Upper lobe of right lung (tissue), 1 donor: ENCODE measurements around the gene PTCSC3. TPM values are rescaled to one million over a fixed set of nuclear protein-coding genes. Genes with fewer than 3 reads are reported as not detected.

Source experiments
- ATAC-seq: fragments of 200-7000 bp; cut with Tn5 transposase; one replicate; pipeline ENCODE4 v1.9.1; 2020; ENCODE audit warnings: mild to moderate bottlenecking, moderate library complexity
- DNase-seq: peaks from one replicate; pipeline ENCODE4 v3.0.0-alpha.2; 2020
- H3K27ac ChIP-seq: fragments of 200-600 bp; one replicate; pipeline ENCODE4 v1.8.0; 2022
- H3K27me3 ChIP-seq: fragments of 200-600 bp; one replicate; pipeline ENCODE4 v1.8.0; 2022; ENCODE audit warnings: mild to moderate bottlenecking
- H3K36me3 ChIP-seq: fragments of 200-600 bp; one replicate; pipeline ENCODE4 v1.8.0; 2022
- H3K4me1 ChIP-seq: fragments of 200-600 bp; one replicate; pipeline ENCODE4 v1.8.0; 2022
- H3K4me3 ChIP-seq: fragments of 200-600 bp; one replicate; pipeline ENCODE4 v1.8.0; 2022; ENCODE audit warnings: mild to moderate bottlenecking
- H3K9me3 ChIP-seq: fragments of 200-600 bp; one replicate; pipeline ENCODE4 v1.8.0; 2022
- intact Hi-C: fragments of 100-400 bp; cut with DNase I; formaldehyde crosslinking; loops from one replicate; pipeline ENCODE4 v1.11.0; 2022
- long read RNA-seq: library from polyadenylated mRNA; unstranded; transcript quantifications from one replicate; pipeline ENCODE4 v2.0.0, GENCODE V29; 2021
- total RNA-seq: library from RNA; stranded (reverse); fragmentation: NEBNext Ultra II Directional; extraction: Animal tissue kit (Norgen Biotek cat#: 25700); gene quantifications from one replicate; pipeline ENCODE4 v1.2.1, GENCODE V29; 2021
- TF ChIP-seq, protein P1 (sequence below): fragments of 200-600 bp; IDR thresholded peaks from one replicate; pipeline ENCODE4 v1.8.0; 2022; ENCODE audit warnings: antibody characterized with exemption
- donor health status: DM: no; HTN: yes; CAD: no; lungs with severe emphysema.

Gene PTCSC3
- total RNA-seq = 2.8 TPM
- long read RNA-seq = 0 reads

GRCh38 chr14:36176524-36176923, at the start of gene PTCSC3:
Gene PTCSC3 (minus strand): TSS chr14:36176722.
- Histone ChIP-seq H3K9me3 (no peaks in the 10 kb centered on the region), H3K4me1 (no peaks in the 10 kb centered on the region), H3K27ac (no peak within 1 kb of the TSS), H3K36me3 (no peaks in the 10 kb centered on the region), H3K4me3 (no peak within 1 kb of the TSS), H3K27me3 (no peaks in the 10 kb centered on the region)
- TF ChIP-seq, protein P1, sequence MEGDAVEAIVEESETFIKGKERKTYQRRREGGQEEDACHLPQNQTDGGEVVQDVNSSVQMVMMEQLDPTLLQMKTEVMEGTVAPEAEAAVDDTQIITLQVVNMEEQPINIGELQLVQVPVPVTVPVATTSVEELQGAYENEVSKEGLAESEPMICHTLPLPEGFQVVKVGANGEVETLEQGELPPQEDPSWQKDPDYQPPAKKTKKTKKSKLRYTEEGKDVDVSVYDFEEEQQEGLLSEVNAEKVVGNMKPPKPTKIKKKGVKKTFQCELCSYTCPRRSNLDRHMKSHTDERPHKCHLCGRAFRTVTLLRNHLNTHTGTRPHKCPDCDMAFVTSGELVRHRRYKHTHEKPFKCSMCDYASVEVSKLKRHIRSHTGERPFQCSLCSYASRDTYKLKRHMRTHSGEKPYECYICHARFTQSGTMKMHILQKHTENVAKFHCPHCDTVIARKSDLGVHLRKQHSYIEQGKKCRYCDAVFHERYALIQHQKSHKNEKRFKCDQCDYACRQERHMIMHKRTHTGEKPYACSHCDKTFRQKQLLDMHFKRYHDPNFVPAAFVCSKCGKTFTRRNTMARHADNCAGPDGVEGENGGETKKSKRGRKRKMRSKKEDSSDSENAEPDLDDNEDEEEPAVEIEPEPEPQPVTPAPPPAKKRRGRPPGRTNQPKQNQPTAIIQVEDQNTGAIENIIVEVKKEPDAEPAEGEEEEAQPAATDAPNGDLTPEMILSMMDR = no peak
- intact Hi-C loops = no loop called here
- DNase-seq (no peak), ATAC-seq (no peak)

DNA sequence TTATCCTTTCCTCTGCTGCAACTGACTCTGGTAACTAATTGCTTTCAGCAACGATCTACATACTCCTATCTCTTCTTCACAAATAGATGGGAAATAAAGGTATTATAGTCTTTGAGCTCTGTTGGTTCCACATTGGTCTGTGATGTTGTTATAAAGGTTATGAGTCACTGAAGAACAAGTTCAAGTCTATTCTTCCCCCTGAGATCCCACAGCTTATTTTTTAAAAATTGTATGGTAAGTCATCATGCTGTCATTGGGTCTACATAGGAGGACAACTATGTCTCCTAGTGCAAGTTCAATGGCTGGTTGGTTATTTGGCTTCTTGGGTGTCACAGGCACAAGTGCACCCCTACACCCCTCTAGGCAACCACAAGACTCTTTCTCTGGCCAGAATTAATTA, 49.6 kb upstream of the PTCSC3 start:
- H3K4me1 ChIP-seq = peaks cover 8% of the 10 kb centered on the region
- intact Hi-C loops = no loop called here
- TF ChIP-seq, protein P1 = no peak
- no peak overlapping the region for H3K4me3 ChIP-seq
- ATAC-seq (no peak), DNase-seq (no peak)
- peak overlapping the region; percentile 80 for H3K27ac ChIP-seq
- no peaks in the 10 kb centered on the region for H3K36me3 ChIP-seq
- no peaks in the 10 kb centered on the region for H3K9me3 ChIP-seq
- H3K27me3 ChIP-seq = no peaks in the 10 kb centered on the region

DNA sequence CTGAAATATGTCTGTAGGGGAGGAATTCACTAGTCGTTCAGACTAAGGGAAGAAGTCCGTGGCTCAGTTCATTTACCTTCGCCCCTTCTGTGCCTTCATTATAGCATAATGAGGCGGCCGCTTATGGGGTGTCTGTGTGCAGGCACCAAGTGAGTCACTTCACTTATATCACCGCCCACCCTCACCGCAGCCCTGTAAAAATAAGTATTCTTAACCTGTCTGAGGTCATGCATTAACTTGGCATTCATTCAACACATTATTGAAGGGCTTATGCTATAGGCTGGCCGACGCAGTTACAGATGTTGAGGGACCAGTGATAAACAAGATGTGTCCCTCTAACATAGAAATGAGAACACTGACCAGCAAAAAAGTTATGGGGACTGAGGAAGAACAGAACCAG, 47.7 kb upstream of the PTCSC3 start:
- ATAC-seq = no peak
- TF ChIP-seq, protein P1 = no peak
- H3K27me3 ChIP-seq = no peaks in the 10 kb centered on the region
- intact Hi-C loops = no loop called here
- H3K9me3 ChIP-seq = no peaks in the 10 kb centered on the region
- no peak for DNase-seq
- H3K36me3 ChIP-seq = no peaks in the 10 kb centered on the region
- H3K4me3 ChIP-seq = no peak overlapping the region
- H3K4me1 ChIP-seq = peaks cover 8% of the 10 kb centered on the region
- H3K27ac ChIP-seq = peak overlapping the region; percentile 32

DNA sequence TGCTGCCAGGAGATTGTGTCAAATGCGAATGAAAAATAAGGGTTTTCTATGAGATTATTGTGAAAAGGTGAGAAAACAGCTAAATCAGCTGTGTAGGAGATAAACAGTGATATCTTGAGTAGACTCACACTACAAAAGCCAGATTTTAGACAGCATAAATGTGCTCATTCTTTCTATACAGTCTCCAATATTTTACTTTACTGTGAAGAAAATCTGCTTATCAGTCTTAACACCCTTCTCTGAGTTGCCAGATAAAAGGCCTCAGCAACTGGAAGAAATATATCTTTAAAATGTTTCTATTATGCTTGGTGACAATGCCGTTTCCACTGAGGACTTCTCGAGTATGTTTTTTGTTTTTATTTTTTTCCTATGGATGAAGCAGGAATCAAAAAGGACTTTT, 47.0 kb upstream of the PTCSC3 start:
- no peaks in the 10 kb centered on the region for H3K27me3 ChIP-seq
- TF ChIP-seq, protein P1 = no peak
- DNase-seq = no peak
- peak overlapping the region; percentile 32 for H3K27ac ChIP-seq
- H3K36me3 ChIP-seq = no peaks in the 10 kb centered on the region
- no peak overlapping the region for H3K4me3 ChIP-seq
- intact Hi-C loops = no loop called here
- ATAC-seq = no peak
- peaks cover 5% of the 10 kb centered on the region for H3K4me1 ChIP-seq
- no peaks in the 10 kb centered on the region for H3K9me3 ChIP-seq

- ATAC-seq = peak; percentile 17
- Histone ChIP-seq H3K36me3 (no peaks in the 10 kb centered on the region), H3K9me3 (no peaks in the 10 kb centered on the region), H3K27me3 (no peaks in the 10 kb centered on the region), H3K4me1 (no peaks in the 10 kb centered on the region), H3K4me3 (no peak overlapping the region), H3K27ac (peak overlapping the region; percentile 32)
- no peak for DNase-seq
- TF ChIP-seq, protein P1 = no peak
- intact Hi-C loops = no loop called here
Observed at GRCh38 chr14:36222952-36223468, 46.5 kb upstream of the PTCSC3 start.

- intact Hi-C loops = no loop called here
- no peaks in the 10 kb centered on the region for H3K4me1 ChIP-seq
- H3K27me3 ChIP-seq = no peaks in the 10 kb centered on the region
- DNase-seq (no peak), ATAC-seq (no peak)
- no peak overlapping the region for H3K4me3 ChIP-seq
- H3K36me3 ChIP-seq = no peaks in the 10 kb centered on the region
- H3K27ac ChIP-seq = peak overlapping the region; percentile 32
- TF ChIP-seq, protein P1 = no peak
- H3K9me3 ChIP-seq = no peaks in the 10 kb centered on the region
Observed at GRCh38 chr14:36222337-36222736, 45.8 kb upstream of the PTCSC3 start.
